SK-N-SH treated with all-trans-retinoic acid at 6 μM for 48 hours (cell line): ENCODE data around the gene SAAL1.

Experiments
- ARNTL ChIP-seq: fragments of 450-650 bp; formaldehyde crosslinking; IDR thresholded peaks from 2 replicates; pipeline ENCODE4 v1.5.0; 2020; ENCODE audit warnings: low read depth, mild to moderate bottlenecking, moderate library complexity, borderline replicate concordance
- BACH2 ChIP-seq: fragments of 250-450 bp; sonication (Bioruptor Pico); IDR thresholded peaks from 2 replicates; pipeline ENCODE4 v1.9.0; 2021; ENCODE audit warnings: mild to moderate bottlenecking, borderline replicate concordance
- CREB5 ChIP-seq: fragments of 250-450 bp; sonication (Bioruptor Pico); IDR thresholded peaks from 2 replicates; pipeline ENCODE4 v1.5.1; 2020; ENCODE audit warnings: low read depth, mild to moderate bottlenecking, moderate library complexity
- CSDC2 ChIP-seq: fragments of 250-450 bp; sonication (Bioruptor Pico); IDR thresholded peaks from 2 replicates; pipeline ENCODE4 v1.5.0; 2020; ENCODE audit warnings: mild to moderate bottlenecking, moderate library complexity
- ESRRG ChIP-seq: fragments of 250-450 bp; sonication (Bioruptor Pico); IDR thresholded peaks from 2 replicates; pipeline ENCODE4 v1.6.1; 2021; ENCODE audit warnings: mild to moderate bottlenecking
- GLIS3 ChIP-seq: fragments of 250-450 bp; sonication (Bioruptor Pico); IDR thresholded peaks from 2 replicates; pipeline ENCODE4 v1.5.0; 2020; ENCODE audit warnings: mild to moderate bottlenecking, moderate library complexity
- OSR1 ChIP-seq: fragments of 250-450 bp; sonication (Bioruptor Pico); IDR thresholded peaks from 2 replicates; pipeline ENCODE4 v1.8.0; 2022; ENCODE audit warnings: moderate library complexity, mild to moderate bottlenecking, inconsistent platforms
- PATZ1 ChIP-seq: fragments of 250-450 bp; sonication (Bioruptor Pico); IDR thresholded peaks from 2 replicates; pipeline ENCODE4 v1.8.0; 2020; ENCODE audit warnings: mild to moderate bottlenecking, moderate library complexity, borderline replicate concordance
- RARB ChIP-seq: fragments of 250-450 bp; sonication (Bioruptor Pico); IDR thresholded peaks from 2 replicates; pipeline ENCODE4 v1.8.0; 2021; ENCODE audit warnings: mild to moderate bottlenecking, moderate library complexity
- TOX ChIP-seq: fragments of 250-450 bp; sonication (Bioruptor Pico); IDR thresholded peaks from 2 replicates; pipeline ENCODE4 v1.8.0; 2021; ENCODE audit warnings: mild to moderate bottlenecking, moderate library complexity, borderline replicate concordance
- ZC3H10 ChIP-seq: fragments of 250-450 bp; sonication (Bioruptor Pico); IDR thresholded peaks from 2 replicates; pipeline ENCODE4 v1.5.1; 2021; ENCODE audit warnings: mild to moderate bottlenecking, moderate library complexity
- ZFP3 ChIP-seq: fragments of 250-450 bp; sonication (Bioruptor Pico); IDR thresholded peaks from 2 replicates; pipeline ENCODE4 v1.5.0; 2020; ENCODE audit warnings: mild to moderate bottlenecking, moderate library complexity
- ZNF565 ChIP-seq: fragments of 450-650 bp; formaldehyde crosslinking; conservative IDR thresholded peaks from 2 replicates; pipeline ENCODE4 v1.5.0; 2020; ENCODE audit warnings: low read depth, mild to moderate bottlenecking, moderate library complexity
- ZNF70 ChIP-seq: fragments of 450-650 bp; formaldehyde crosslinking; IDR thresholded peaks from 2 replicates; pipeline ENCODE4 v1.5.0; 2020; ENCODE audit warnings: mild to moderate bottlenecking, moderate library complexity

- TF ChIP-seq ZFP3, result no peak
- no peak for TF ChIP-seq BACH2 (CRISPR knock-in tag)
- no peak for TF ChIP-seq OSR1 (CRISPR knock-in tag)
- TF ChIP-seq ZNF565, result no peak
- no peak for TF ChIP-seq CSDC2
- no peak for TF ChIP-seq ZNF70 (CRISPR knock-in tag)
- no peak for TF ChIP-seq ZC3H10 (CRISPR knock-in tag)
- no peak for TF ChIP-seq ESRRG (CRISPR knock-in tag)
- TF ChIP-seq TOX (CRISPR knock-in tag), result no peak
- TF ChIP-seq ARNTL (CRISPR knock-in tag), result no peak
- TF ChIP-seq PATZ1, result no peak
- no peak for TF ChIP-seq GLIS3 (CRISPR knock-in tag)
- no peak for TF ChIP-seq CREB5
- no peak for TF ChIP-seq RARB (CRISPR knock-in tag)
Measured at GRCh38 chr11:18115360-18116127, 9.7 kb upstream of the SAAL1 start.
